OCI-LY7 (cell line): ENCODE measurements around the gene TJAP1. TPM values are rescaled to one million over a fixed set of nuclear protein-coding genes. Genes with fewer than 3 reads are reported as not detected.

Experiments
- BruUV-seq: library from RNA; stranded (reverse); fragments of 400-500 nt; replicated peaks from 2 replicates; lab custom pipeline; 2021; lab: Mats Ljungman, UMichigan
- CTCF ChIA-PET: fragments of 300-600 bp; sonication (Branson Sonifier 250); formaldehyde crosslinking; loops from one replicate; lab custom pipeline; 2022; ENCODE audit warnings: antibody characterized with exemption; ENCODE audit not compliant: unreplicated experiment; lab: Charles Lee
- POLR2A ChIA-PET: fragments of 300-600 bp; sonication (Branson Sonifier 250); formaldehyde crosslinking; loops from one replicate; lab custom pipeline; 2022; ENCODE audit warnings: antibody characterized with exemption; lab: Charles Lee
- DNase-seq: peaks from one replicate; pipeline ENCODE4 v3.0.0-alpha.2; 2015; ENCODE audit warnings: low spot score
- H2AFZ ChIP-seq: fragments of 200-600 bp; sonication (generic), shearing (Covaris generic); 2 replicates; pipeline ENCODE4 v1.6.1; 2014; ENCODE audit warnings: mild to moderate bottlenecking, antibody characterized with exemption, low read length, moderate library complexity
- H3K27ac ChIP-seq: fragments of 200-600 bp; sonication (generic); 2 replicates; pipeline ENCODE4 v1.5.1; 2014; ENCODE audit warnings: mixed run types, low read depth, mild to moderate bottlenecking, moderate library complexity, low read length, inconsistent platforms; ENCODE audit not compliant: poor library complexity, severe bottlenecking
- H3K36me3 ChIP-seq: fragments of 200-600 bp; sonication (generic); 2 replicates; pipeline ENCODE4 v1.6.1; 2014; ENCODE audit warnings: mild to moderate bottlenecking, antibody characterized with exemption, low read length, moderate library complexity, mixed read lengths; ENCODE audit not compliant: insufficient read depth
- H3K4me1 ChIP-seq: fragments of 200-600 bp; sonication (generic); 2 replicates; pipeline ENCODE4 v1.5.1; 2014; ENCODE audit warnings: mild to moderate bottlenecking, low read length; ENCODE audit not compliant: insufficient read depth, poor library complexity, severe bottlenecking
- H3K4me2 ChIP-seq: fragments of 200-600 bp; sonication (generic); 2 replicates; pipeline ENCODE4 v1.6.1; 2014; ENCODE audit warnings: mild to moderate bottlenecking, low read length
- H3K4me3 ChIP-seq: fragments of 200-600 bp; sonication (generic); 2 replicates; pipeline ENCODE4 v1.5.1; 2014; ENCODE audit warnings: mild to moderate bottlenecking, low read depth, low read length; ENCODE audit not compliant: poor library complexity, severe bottlenecking
- H3K79me2 ChIP-seq: fragments of 200-600 bp; sonication (generic); 2 replicates; pipeline ENCODE4 v1.6.1; 2016; ENCODE audit warnings: low read depth, mild to moderate bottlenecking, low read length, moderate library complexity, mixed read lengths; ENCODE audit not compliant: insufficient read depth
- H3K9me2 ChIP-seq: fragments of 200-600 bp; sonication (generic); 2 replicates; pipeline ENCODE4 v1.6.1; 2016; ENCODE audit warnings: mild to moderate bottlenecking, low read length, mixed read lengths; ENCODE audit not compliant: insufficient read depth
- H3K9me3 ChIP-seq: fragments of 200-600 bp; sonication (generic); 2 replicates; pipeline ENCODE4 v1.6.1; 2014; ENCODE audit warnings: mild to moderate bottlenecking, mixed run types, low read length, mixed read lengths
- H4K20me1 ChIP-seq: fragments of 200-600 bp; sonication (generic); 2 replicates; pipeline ENCODE4 v1.6.1; 2014; ENCODE audit warnings: mild to moderate bottlenecking, antibody characterized with exemption, low read length, moderate library complexity, mixed read lengths; ENCODE audit not compliant: insufficient read depth
- EZH2phosphoT487 ChIP-seq: fragments of 200-600 bp; sonication (generic); IDR thresholded peaks from 2 replicates; pipeline ENCODE4 v1.6.1; 2018; ENCODE audit warnings: low read depth, borderline replicate concordance, mild to moderate bottlenecking, mixed run types, antibody characterized with exemption, low read length, moderate library complexity, mixed read lengths
- intact Hi-C: fragments of 100-400 bp; cut with micrococcal nuclease; formaldehyde crosslinking; loops from one replicate; pipeline ENCODE4 v1.10.0; 2022; ENCODE audit not compliant: unreplicated experiment
- total RNA-seq, 2 experiments: library from RNA; depleted of rRNA in 1 of 2; stranded (reverse); fragments of >200 nt in 1 of 2; shearing (Covaris generic) in 1 of 2; gene quantifications; 2 replicates each; pipeline ENCODE4 v1.2.3, GENCODE V29; 2014 to 2022
- TF ChIP-seq, protein P1 (sequence below): fragments of 200-600 bp; sonication (generic); conservative IDR thresholded peaks from 2 replicates; pipeline ENCODE4 v1.5.1; 2014; ENCODE audit warnings: mild to moderate bottlenecking, antibody characterized with exemption, low read length, moderate library complexity, mixed read lengths

TJAP1 gene
- total RNA-seq, 2 experiments from 2014 or later, result 16.7 to 34.4 TPM

DNA sequence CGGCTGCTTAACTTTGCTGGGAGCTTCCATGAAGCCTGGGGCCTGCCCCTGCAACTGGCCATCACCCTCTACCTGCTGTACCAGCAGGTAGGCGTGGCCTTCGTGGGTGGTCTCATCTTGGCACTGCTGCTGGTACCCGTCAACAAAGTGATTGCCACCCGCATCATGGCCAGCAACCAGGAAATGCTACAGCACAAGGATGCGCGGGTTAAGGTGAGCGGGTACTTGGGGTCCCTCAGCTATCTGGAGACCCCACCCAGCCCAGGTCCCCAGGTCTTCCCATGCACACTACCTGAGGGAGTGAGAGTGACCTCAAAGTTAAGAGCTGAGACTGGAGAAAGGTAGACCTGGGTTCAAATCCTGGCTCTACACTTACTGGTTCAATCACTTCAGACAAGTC, 44.2 kb upstream of the TJAP1 start:
- POLR2A ChIA-PET, result interaction anchor here (0.5 to 1.0 kb wide), 2 partner anchors 10 to 111 kb away, joined by 3 read pairs; no protein-coding TSS in a partner anchor
- H3K79me2 ChIP-seq, result peaks cover 13% of the 10 kb centered on the region; the same call in 1 of the 2 replicates
- H3K4me3 ChIP-seq, result no peak overlapping the region

GRCh38 chr6:43434001-43434840, 43.1 kb upstream of the TJAP1 start:
- H4K20me1 ChIP-seq, result no peaks in the 10 kb centered on the region
- no peaks in the 10 kb centered on the region for H3K9me3 ChIP-seq
- no TSS peak for BruUV-seq
- H3K79me2 ChIP-seq, result 0 out of 2 replicates have a peak, but pooled peaks cover 5% of the 10 kb centered on the region
- TF ChIP-seq, protein P1, sequence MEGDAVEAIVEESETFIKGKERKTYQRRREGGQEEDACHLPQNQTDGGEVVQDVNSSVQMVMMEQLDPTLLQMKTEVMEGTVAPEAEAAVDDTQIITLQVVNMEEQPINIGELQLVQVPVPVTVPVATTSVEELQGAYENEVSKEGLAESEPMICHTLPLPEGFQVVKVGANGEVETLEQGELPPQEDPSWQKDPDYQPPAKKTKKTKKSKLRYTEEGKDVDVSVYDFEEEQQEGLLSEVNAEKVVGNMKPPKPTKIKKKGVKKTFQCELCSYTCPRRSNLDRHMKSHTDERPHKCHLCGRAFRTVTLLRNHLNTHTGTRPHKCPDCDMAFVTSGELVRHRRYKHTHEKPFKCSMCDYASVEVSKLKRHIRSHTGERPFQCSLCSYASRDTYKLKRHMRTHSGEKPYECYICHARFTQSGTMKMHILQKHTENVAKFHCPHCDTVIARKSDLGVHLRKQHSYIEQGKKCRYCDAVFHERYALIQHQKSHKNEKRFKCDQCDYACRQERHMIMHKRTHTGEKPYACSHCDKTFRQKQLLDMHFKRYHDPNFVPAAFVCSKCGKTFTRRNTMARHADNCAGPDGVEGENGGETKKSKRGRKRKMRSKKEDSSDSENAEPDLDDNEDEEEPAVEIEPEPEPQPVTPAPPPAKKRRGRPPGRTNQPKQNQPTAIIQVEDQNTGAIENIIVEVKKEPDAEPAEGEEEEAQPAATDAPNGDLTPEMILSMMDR, result no peak
- no peak for TF ChIP-seq EZH2phosphoT487
- no peak overlapping the region for H3K27ac ChIP-seq
- no peak overlapping the region for H3K4me2 ChIP-seq
- DNase-seq, result no peak
- no peaks in the 10 kb centered on the region for H3K9me2 ChIP-seq
- CTCF ChIA-PET, result no interaction called here
- POLR2A ChIA-PET, result interaction anchor here (0.5 to 1.0 kb wide), 2 partner anchors 9 to 41 kb away, joined by 3 read pairs; no protein-coding TSS in a partner anchor
- intact Hi-C loops, result no loop called here
- peaks cover 13% of the 10 kb centered on the region for H3K36me3 ChIP-seq
- H2AFZ ChIP-seq, result no peak overlapping the region
- peaks cover 5% of the 10 kb centered on the region for H3K4me1 ChIP-seq
- no peak overlapping the region for H3K4me3 ChIP-seq

More for the DNA sequence above, 44.2 kb upstream of the TJAP1 start:
- Histone ChIP-seq H3K9me2 (no peaks in the 10 kb centered on the region), H3K27ac (no peak overlapping the region), H2AFZ (no peak overlapping the region), H3K9me3 (no peaks in the 10 kb centered on the region), H3K4me1 (peaks cover 15% of the 10 kb centered on the region), H3K4me2 (no peak overlapping the region), H3K36me3 (peaks cover 12% of the 10 kb centered on the region), H4K20me1 (no peaks in the 10 kb centered on the region)
- no TSS peak for BruUV-seq
- intact Hi-C loops, result no loop called here
- TF ChIP-seq EZH2phosphoT487, result no peak
- TF ChIP-seq, protein P1, result no peak
- no peak for DNase-seq
- CTCF ChIA-PET, result no interaction called here

DNA sequence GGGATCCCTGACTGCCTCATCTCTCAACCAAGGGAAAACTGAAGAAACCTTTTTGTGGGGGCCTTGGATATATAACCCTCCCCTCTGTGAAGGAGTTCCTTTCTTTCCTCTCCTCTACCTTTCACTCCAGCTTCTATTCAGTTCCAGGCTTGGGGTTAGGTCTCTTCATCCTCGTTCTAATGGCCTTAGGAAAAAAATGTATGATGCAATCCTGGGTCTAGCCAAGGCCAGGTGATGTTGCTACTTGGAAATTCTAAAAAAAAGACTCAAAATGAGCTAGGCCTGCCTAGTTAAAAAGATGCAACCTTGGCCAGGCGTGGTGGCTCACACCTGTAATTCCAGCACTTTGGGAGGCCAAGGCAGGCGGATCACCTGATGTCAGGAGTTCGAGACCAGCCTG, 42.4 kb upstream of the TJAP1 start:
- CTCF ChIA-PET, result no interaction called here
- Histone ChIP-seq H2AFZ (no peak overlapping the region), H3K79me2 (no peaks in the 10 kb centered on the region), H3K4me3 (no peak overlapping the region), H3K9me3 (no peaks in the 10 kb centered on the region), H3K9me2 (no peaks in the 10 kb centered on the region), H4K20me1 (no peaks in the 10 kb centered on the region), H3K36me3 (peaks cover 13% of the 10 kb centered on the region), H3K4me2 (no peak overlapping the region), H3K4me1 (no peaks in the 10 kb centered on the region), H3K27ac (no peak overlapping the region)
- TF ChIP-seq, protein P1, result no peak
- no peak for TF ChIP-seq EZH2phosphoT487
- POLR2A ChIA-PET, result interaction anchor here (0.6 kb wide), 2 partner anchors 24 to 62 kb away, joined by 3 read pairs; no protein-coding TSS in a partner anchor
- no TSS peak for BruUV-seq
- DNase-seq, result no peak
- intact Hi-C loops, result no loop called here
